WERI-Rb-1 (cell line): ENCODE data around the gene DCTN3.

Experiments
- DNase-seq: peaks from one replicate; pipeline ENCODE4 v3.0.0-alpha.2; 2020
- H3K27ac ChIP-seq: fragments of 250-450 bp; sonication (Bioruptor Pico); 2 replicates; pipeline ENCODE4 v1.5.1; 2020; ENCODE audit warnings: mild to moderate bottlenecking, moderate library complexity
- H3K27me3 ChIP-seq: fragments of 250-450 bp; sonication (Bioruptor Pico); 2 replicates; pipeline ENCODE4 v1.5.1; 2021; ENCODE audit warnings: mild to moderate bottlenecking, low read depth, moderate library complexity; ENCODE audit not compliant: insufficient read depth, severe bottlenecking
- H3K36me3 ChIP-seq: fragments of 250-450 bp; sonication (Bioruptor Pico); 2 replicates; pipeline ENCODE4 v1.5.1; 2020; ENCODE audit warnings: mild to moderate bottlenecking, moderate library complexity
- H3K4me3 ChIP-seq: 2 replicates; pipeline ENCODE4 v1.5.1; 2011; ENCODE audit warnings: low read depth, mild to moderate bottlenecking, control low read depth, low read length
- H3K9me3 ChIP-seq: fragments of 250-450 bp; sonication (Bioruptor Pico); 2 replicates; pipeline ENCODE4 v1.5.1; 2021; ENCODE audit warnings: mild to moderate bottlenecking, moderate library complexity; ENCODE audit not compliant: severe bottlenecking
- TF ChIP-seq, protein P1 (sequence below): IDR thresholded peaks from 2 replicates; pipeline ENCODE4 v1.5.1; 2011; ENCODE audit warnings: low read depth, mild to moderate bottlenecking, control low read depth, inconsistent platforms, low read length

Gene DCTN3

DNA sequence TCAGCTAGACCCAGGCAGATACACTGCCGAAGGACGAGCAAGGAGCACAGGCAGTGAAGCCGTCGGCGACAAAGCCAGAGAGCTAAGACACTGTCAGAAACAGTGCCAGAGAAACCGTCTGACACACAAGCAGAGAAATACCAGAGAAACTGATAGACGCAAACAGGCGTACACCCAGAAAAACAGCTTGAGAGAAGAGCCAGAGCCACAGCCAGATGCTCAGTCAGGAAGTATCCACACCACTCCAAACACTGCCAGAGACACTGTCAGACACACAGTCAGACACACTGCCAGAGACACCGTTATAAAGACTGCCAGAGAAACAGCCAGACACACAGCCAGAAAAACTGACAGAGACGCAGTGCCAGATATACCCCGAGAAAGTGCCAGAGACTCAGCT is 49.9 kb downstream of the DCTN3 start:
- DNase-seq, result no peak
- H3K4me3 ChIP-seq, result no peak overlapping the region
- no peaks in the 10 kb centered on the region for H3K27me3 ChIP-seq
- TF ChIP-seq, protein P1, sequence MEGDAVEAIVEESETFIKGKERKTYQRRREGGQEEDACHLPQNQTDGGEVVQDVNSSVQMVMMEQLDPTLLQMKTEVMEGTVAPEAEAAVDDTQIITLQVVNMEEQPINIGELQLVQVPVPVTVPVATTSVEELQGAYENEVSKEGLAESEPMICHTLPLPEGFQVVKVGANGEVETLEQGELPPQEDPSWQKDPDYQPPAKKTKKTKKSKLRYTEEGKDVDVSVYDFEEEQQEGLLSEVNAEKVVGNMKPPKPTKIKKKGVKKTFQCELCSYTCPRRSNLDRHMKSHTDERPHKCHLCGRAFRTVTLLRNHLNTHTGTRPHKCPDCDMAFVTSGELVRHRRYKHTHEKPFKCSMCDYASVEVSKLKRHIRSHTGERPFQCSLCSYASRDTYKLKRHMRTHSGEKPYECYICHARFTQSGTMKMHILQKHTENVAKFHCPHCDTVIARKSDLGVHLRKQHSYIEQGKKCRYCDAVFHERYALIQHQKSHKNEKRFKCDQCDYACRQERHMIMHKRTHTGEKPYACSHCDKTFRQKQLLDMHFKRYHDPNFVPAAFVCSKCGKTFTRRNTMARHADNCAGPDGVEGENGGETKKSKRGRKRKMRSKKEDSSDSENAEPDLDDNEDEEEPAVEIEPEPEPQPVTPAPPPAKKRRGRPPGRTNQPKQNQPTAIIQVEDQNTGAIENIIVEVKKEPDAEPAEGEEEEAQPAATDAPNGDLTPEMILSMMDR, result no peak
- no peaks in the 10 kb centered on the region for H3K9me3 ChIP-seq
- peak overlapping the region; percentile 87 for H3K27ac ChIP-seq
- peaks cover 6% of the 10 kb centered on the region for H3K36me3 ChIP-seq

DNA sequence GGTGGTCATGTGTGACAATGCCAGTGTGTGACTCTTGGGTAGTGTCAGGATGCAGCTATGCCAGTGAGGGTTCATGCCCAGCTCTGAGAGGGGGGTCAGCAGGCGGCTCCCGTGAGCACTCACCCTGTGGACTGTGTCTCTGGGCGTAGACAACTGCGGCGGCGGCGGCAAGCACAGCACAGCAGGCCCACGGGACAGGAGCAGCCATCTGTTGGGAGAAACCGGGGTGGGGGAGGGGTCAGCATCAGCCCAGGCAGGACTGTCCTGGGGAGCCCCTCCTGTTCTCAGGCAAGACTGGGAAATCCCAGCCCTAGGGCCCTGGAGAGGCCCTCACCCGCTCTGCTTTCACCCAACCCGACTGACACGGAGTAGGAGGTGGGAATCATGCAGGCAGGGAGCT is 51.5 kb downstream of the DCTN3 start:
- TF ChIP-seq, protein P1, result no peak
- peak overlapping the region; percentile 87 for H3K27ac ChIP-seq
- DNase-seq, result peak; percentile 98
- H3K27me3 ChIP-seq, result no peaks in the 10 kb centered on the region
- no peaks in the 10 kb centered on the region for H3K9me3 ChIP-seq
- H3K36me3 ChIP-seq, result peaks cover 13% of the 10 kb centered on the region
- no peak overlapping the region for H3K4me3 ChIP-seq

DNA sequence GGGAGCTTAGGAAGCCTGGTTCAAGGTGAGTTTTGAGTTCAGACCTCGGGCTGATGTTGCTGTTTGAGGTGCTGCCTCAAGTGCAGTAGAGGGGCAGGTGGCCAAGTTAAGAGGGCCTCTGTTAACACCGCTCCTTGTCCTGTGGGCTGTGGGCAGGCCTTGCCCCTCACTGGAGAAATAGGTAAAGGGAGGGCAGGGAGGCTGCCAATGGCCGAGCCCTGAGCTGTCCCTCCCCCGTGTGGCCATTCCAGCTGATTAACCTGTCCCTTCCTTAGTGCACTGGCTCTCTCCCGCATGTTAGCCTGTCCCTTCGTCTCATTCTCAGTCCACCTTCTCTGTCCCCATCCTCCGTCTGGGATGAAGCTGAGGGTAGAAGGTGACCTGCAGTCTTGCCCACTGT is 52.2 kb downstream of the DCTN3 start:
- DNase-seq, result peak; percentile 49
- H3K36me3 ChIP-seq, result peaks cover 20% of the 10 kb centered on the region
- TF ChIP-seq, protein P1, result peak; percentile 34; the same call in 1 of the 2 replicates
- peak overlapping the region; percentile 87 for H3K27ac ChIP-seq
- no peak overlapping the region for H3K4me3 ChIP-seq
- no peaks in the 10 kb centered on the region for H3K27me3 ChIP-seq
- H3K9me3 ChIP-seq, result no peaks in the 10 kb centered on the region

DNA sequence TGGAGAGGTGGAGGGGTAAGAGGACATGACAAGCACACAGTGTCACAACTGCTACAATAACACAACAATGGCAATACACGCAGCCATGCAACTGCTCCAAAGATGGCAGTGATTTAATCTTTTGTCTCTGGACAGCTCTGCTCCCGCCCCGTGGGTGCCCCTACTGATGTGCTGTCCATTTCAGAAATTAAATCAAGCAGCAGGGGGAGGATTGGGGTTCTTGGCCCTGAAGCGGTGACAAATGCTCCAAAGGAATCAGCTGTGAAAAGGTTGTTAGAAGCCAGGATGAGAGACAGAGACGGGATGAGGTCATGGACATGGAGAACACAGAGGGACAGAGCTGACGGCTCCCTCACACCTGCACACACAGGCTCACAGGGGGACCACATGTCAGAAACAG is 53.3 kb downstream of the DCTN3 start:
- Histone ChIP-seq H3K36me3 (peaks cover 31% of the 10 kb centered on the region), H3K4me3 (no peak overlapping the region), H3K27ac (peak overlapping the region; percentile 87), H3K9me3 (no peaks in the 10 kb centered on the region), H3K27me3 (no peaks in the 10 kb centered on the region)
- DNase-seq, result no peak
- TF ChIP-seq, protein P1, result no peak

DNA sequence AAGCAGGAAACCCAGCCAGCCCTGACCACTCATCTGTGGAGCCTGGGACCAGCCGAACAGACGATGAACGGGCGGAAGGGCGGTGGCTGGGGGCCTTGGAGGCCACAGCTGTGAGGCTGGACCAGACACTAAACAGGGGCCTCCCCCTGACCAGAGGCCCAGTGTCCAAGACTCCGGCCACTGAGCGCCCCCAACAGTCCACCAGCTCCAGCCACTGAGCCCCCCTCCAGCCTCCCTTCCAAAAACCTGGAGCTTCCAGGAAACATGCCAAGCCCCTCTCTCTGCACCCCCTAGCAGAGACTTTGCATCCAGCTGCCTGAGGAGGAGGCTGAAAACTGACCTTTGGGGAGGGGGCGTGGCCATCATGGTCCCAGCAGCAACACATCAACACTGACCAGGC is 54.0 kb downstream of the DCTN3 start:
- no peaks in the 10 kb centered on the region for H3K27me3 ChIP-seq
- DNase-seq, result no peak
- H3K4me3 ChIP-seq, result no peak overlapping the region
- TF ChIP-seq, protein P1, result no peak
- H3K9me3 ChIP-seq, result no peaks in the 10 kb centered on the region
- H3K36me3 ChIP-seq, result peaks cover 35% of the 10 kb centered on the region
- H3K27ac ChIP-seq, result peak overlapping the region; percentile 0; the same call in 1 of the 2 replicates

DNA sequence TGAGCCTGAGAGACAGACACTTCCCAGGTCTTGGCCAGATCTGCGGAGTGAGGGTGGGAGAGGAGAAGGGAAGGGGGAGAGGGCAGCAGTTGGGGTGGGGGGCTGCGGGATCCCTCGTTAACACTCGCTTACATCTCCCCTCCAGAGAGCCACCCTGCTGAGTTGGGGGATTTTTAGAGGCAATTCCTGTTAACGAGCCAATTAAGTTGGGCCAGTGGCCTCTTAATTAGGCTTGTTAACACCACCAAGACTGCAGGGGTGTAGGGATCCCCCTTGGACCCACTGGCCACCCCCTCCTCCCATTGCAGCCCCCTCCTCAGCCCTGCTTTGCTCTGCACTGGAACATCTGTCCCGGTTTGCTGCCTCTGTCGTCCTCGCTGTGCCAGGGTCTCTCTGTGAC is 54.4 kb downstream of the DCTN3 start:
- no peaks in the 10 kb centered on the region for H3K27me3 ChIP-seq
- no peak overlapping the region for H3K27ac ChIP-seq
- DNase-seq, result no peak
- H3K36me3 ChIP-seq, result peaks cover 35% of the 10 kb centered on the region
- H3K4me3 ChIP-seq, result no peak overlapping the region
- TF ChIP-seq, protein P1, result no peak
- H3K9me3 ChIP-seq, result no peaks in the 10 kb centered on the region
